Mucosa of stomach (tissue), 1 donor: ENCODE measurements around the gene AK5.

Experiments
- H3K27me3 ChIP-seq: one replicate; pipeline ENCODE4 v1.7.0; 2013; ENCODE audit warnings: mild to moderate bottlenecking, low read length; ENCODE audit not compliant: control insufficient read depth, insufficient read depth
- H3K36me3 ChIP-seq: one replicate; pipeline ENCODE4 v1.7.0; 2013; ENCODE audit warnings: low read length; ENCODE audit not compliant: control insufficient read depth, insufficient read depth
- H3K4me1 ChIP-seq: one replicate; pipeline ENCODE4 v1.7.0; 2013; ENCODE audit warnings: mild to moderate bottlenecking, low read length; ENCODE audit not compliant: control insufficient read depth, insufficient read depth
- H3K4me3 ChIP-seq: one replicate; pipeline ENCODE4 v1.7.0; 2013; ENCODE audit warnings: low read length
- H3K9ac ChIP-seq: one replicate; pipeline ENCODE4 v1.7.0; 2013; ENCODE audit warnings: mild to moderate bottlenecking, low read length, moderate library complexity
- H3K9me3 ChIP-seq: one replicate; pipeline ENCODE4 v1.7.0; 2013; ENCODE audit warnings: mild to moderate bottlenecking, low read length, moderate library complexity; ENCODE audit not compliant: control insufficient read depth
- donor health status: Pancreatic carcinoma.

AK5 gene

GRCh38 chr1:77336729-77337128 is 54.9 kb downstream of the AK5 start:
- Histone ChIP-seq H3K4me1 (no peaks in the 10 kb centered on the region), H3K9me3 (no peaks in the 10 kb centered on the region), H3K36me3 (no peaks in the 10 kb centered on the region), H3K4me3 (no peak overlapping the region), H3K9ac (no peak overlapping the region), H3K27me3 (no peaks in the 10 kb centered on the region)

- no peak overlapping the region for H3K9ac ChIP-seq
- no peak overlapping the region for H3K4me3 ChIP-seq
- no peaks in the 10 kb centered on the region for H3K4me1 ChIP-seq
- no peaks in the 10 kb centered on the region for H3K36me3 ChIP-seq
- no peaks in the 10 kb centered on the region for H3K9me3 ChIP-seq
- H3K27me3 ChIP-seq = no peaks in the 10 kb centered on the region
Measured at GRCh38 chr1:77339326-77339725, 57.5 kb downstream of the AK5 start.

- no peak overlapping the region for H3K9ac ChIP-seq
- H3K4me3 ChIP-seq = no peak overlapping the region
- H3K4me1 ChIP-seq = no peaks in the 10 kb centered on the region
- no peaks in the 10 kb centered on the region for H3K9me3 ChIP-seq
- no peaks in the 10 kb centered on the region for H3K36me3 ChIP-seq
- H3K27me3 ChIP-seq = no peaks in the 10 kb centered on the region
Measured at GRCh38 chr1:77341195-77341594, 59.4 kb downstream of the AK5 start.

- Histone ChIP-seq H3K4me1 (no peaks in the 10 kb centered on the region), H3K9me3 (no peaks in the 10 kb centered on the region), H3K4me3 (no peak overlapping the region), H3K27me3 (no peaks in the 10 kb centered on the region), H3K9ac (no peak overlapping the region), H3K36me3 (no peaks in the 10 kb centered on the region)
Measured at GRCh38 chr1:77342745-77343144, 60.9 kb downstream of the AK5 start.

- Histone ChIP-seq H3K36me3 (no peaks in the 10 kb centered on the region), H3K9ac (no peak overlapping the region), H3K9me3 (no peaks in the 10 kb centered on the region), H3K4me1 (no peaks in the 10 kb centered on the region), H3K27me3 (no peaks in the 10 kb centered on the region), H3K4me3 (no peak overlapping the region)
Measured at GRCh38 chr1:77347646-77348045, 65.8 kb downstream of the AK5 start.

GRCh38 chr1:77348549-77348948 is 66.7 kb downstream of the AK5 start:
- no peaks in the 10 kb centered on the region for H3K36me3 ChIP-seq
- H3K4me1 ChIP-seq = no peaks in the 10 kb centered on the region
- H3K9me3 ChIP-seq = no peaks in the 10 kb centered on the region
- no peak overlapping the region for H3K9ac ChIP-seq
- no peaks in the 10 kb centered on the region for H3K27me3 ChIP-seq
- no peak overlapping the region for H3K4me3 ChIP-seq

- no peaks in the 10 kb centered on the region for H3K27me3 ChIP-seq
- no peaks in the 10 kb centered on the region for H3K9me3 ChIP-seq
- no peak overlapping the region for H3K4me3 ChIP-seq
- no peak overlapping the region for H3K9ac ChIP-seq
- H3K4me1 ChIP-seq = no peaks in the 10 kb centered on the region
- no peaks in the 10 kb centered on the region for H3K36me3 ChIP-seq
Measured at GRCh38 chr1:77349275-77349674, 67.5 kb downstream of the AK5 start.

- H3K4me3 ChIP-seq = no peak overlapping the region
- H3K4me1 ChIP-seq = no peaks in the 10 kb centered on the region
- H3K9me3 ChIP-seq = no peaks in the 10 kb centered on the region
- H3K9ac ChIP-seq = no peak overlapping the region
- no peaks in the 10 kb centered on the region for H3K36me3 ChIP-seq
- no peaks in the 10 kb centered on the region for H3K27me3 ChIP-seq
Measured at GRCh38 chr1:77350012-77350770, 68.4 kb downstream of the AK5 start.

GRCh38 chr1:77354536-77354935 is 72.7 kb downstream of the AK5 start:
- Histone ChIP-seq H3K36me3 (no peaks in the 10 kb centered on the region), H3K27me3 (no peaks in the 10 kb centered on the region), H3K9me3 (no peaks in the 10 kb centered on the region), H3K9ac (no peak overlapping the region), H3K4me3 (no peak overlapping the region), H3K4me1 (no peaks in the 10 kb centered on the region)

- Histone ChIP-seq H3K9ac (no peak overlapping the region), H3K9me3 (no peaks in the 10 kb centered on the region), H3K4me1 (no peaks in the 10 kb centered on the region), H3K27me3 (no peaks in the 10 kb centered on the region), H3K36me3 (no peaks in the 10 kb centered on the region), H3K4me3 (no peak overlapping the region)
Measured at GRCh38 chr1:77355010-77355409, 73.2 kb downstream of the AK5 start.

- no peak overlapping the region for H3K9ac ChIP-seq
- H3K4me1 ChIP-seq = no peaks in the 10 kb centered on the region
- H3K4me3 ChIP-seq = no peak overlapping the region
- H3K27me3 ChIP-seq = no peaks in the 10 kb centered on the region
- no peaks in the 10 kb centered on the region for H3K36me3 ChIP-seq
- H3K9me3 ChIP-seq = no peaks in the 10 kb centered on the region
Measured at GRCh38 chr1:77356136-77356535, 74.3 kb downstream of the AK5 start.

- Histone ChIP-seq H3K9ac (no peak overlapping the region), H3K27me3 (no peaks in the 10 kb centered on the region), H3K4me3 (no peak overlapping the region), H3K36me3 (no peaks in the 10 kb centered on the region), H3K4me1 (no peaks in the 10 kb centered on the region), H3K9me3 (no peaks in the 10 kb centered on the region)
Measured at GRCh38 chr1:77360256-77360655, 78.4 kb downstream of the AK5 start.

GRCh38 chr1:77361621-77362020 is 79.8 kb downstream of the AK5 start:
- Histone ChIP-seq H3K9me3 (no peaks in the 10 kb centered on the region), H3K4me1 (no peaks in the 10 kb centered on the region), H3K4me3 (no peak overlapping the region), H3K9ac (no peak overlapping the region), H3K36me3 (no peaks in the 10 kb centered on the region), H3K27me3 (no peaks in the 10 kb centered on the region)
